H1 (cell line): ENCODE data around the gene HOXA10. TPM values are rescaled to one million over a fixed set of nuclear protein-coding genes. Genes with fewer than 3 reads are reported as not detected.

Source experiments
- CTCF ChIA-PET: fragments of 300-600 bp; sonication (Branson Sonifier 250); formaldehyde crosslinking; loops from one replicate; lab custom pipeline; 2021; ENCODE audit not compliant: partially characterized antibody; lab: Charles Lee
- POLR2A ChIA-PET: fragments of 300-600 bp; sonication (Branson Sonifier 250); formaldehyde crosslinking; loops from one replicate; lab custom pipeline; 2021; ENCODE audit warnings: inconsistent platforms; ENCODE audit not compliant: partially characterized antibody; lab: Charles Lee
- DNase-seq, 2 experiments: peaks; one replicate each; pipeline versions ENCODE4 v3.0.0 to v3.0.0-alpha.2; 2010 to 2022; ENCODE audit warnings: low spot score in 2 of 2, low read depth in 1 of 2, mixed read lengths in 1 of 2
- FAIRE-seq: peaks from 2 replicates; lab custom pipeline; 2011; peaks lifted over from hg19 to GRCh38; lab: Jason Lieb, UNC
- H2AFZ ChIP-seq: 2 replicates; pipeline ENCODE4 v1.8.1; 2012; ENCODE audit warnings: low read length, inconsistent platforms
- H2AK5ac ChIP-seq: 2 replicates; pipeline ENCODE4 v1.6.1; 2013; ENCODE audit warnings: low read depth, low read length
- H2BK120ac ChIP-seq: replicated peaks from 2 replicates; pipeline ENCODE3; 2013; ENCODE audit warnings: low read depth, low read length, inconsistent platforms
- H2BK12ac ChIP-seq: 2 replicates; pipeline ENCODE4 v1.6.1; 2013; ENCODE audit warnings: low read depth, low read length
- H2BK15ac ChIP-seq: 2 replicates; pipeline ENCODE4 v1.6.1; 2013; ENCODE audit warnings: low read length
- H2BK20ac ChIP-seq: 2 replicates; pipeline ENCODE4 v1.6.1; 2013; ENCODE audit warnings: low read length
- H2BK5ac ChIP-seq: 2 replicates; pipeline ENCODE4 v1.6.1; 2013; ENCODE audit warnings: low read depth, low read length
- H3K14ac ChIP-seq: 2 replicates; pipeline ENCODE4 v1.6.1; 2013; ENCODE audit warnings: inconsistent platforms; ENCODE audit not compliant: insufficient read length
- H3K18ac ChIP-seq: 2 replicates; pipeline ENCODE4 v1.6.1; 2013; ENCODE audit warnings: low read length; ENCODE audit errors: extremely low read depth
- H3K23ac ChIP-seq: 2 replicates; pipeline ENCODE4 v1.6.1; 2013; ENCODE audit warnings: inconsistent platforms; ENCODE audit not compliant: insufficient read length
- H3K23me2 ChIP-seq: 2 replicates; pipeline ENCODE4 v1.6.1; 2013; ENCODE audit warnings: low read depth, low read length
- H3K27ac ChIP-seq: 2 replicates; pipeline ENCODE4 v1.6.1; 2011; ENCODE audit warnings: low read depth, low read length, inconsistent platforms
- H3K27me3 ChIP-seq, 4 experiments: replicated peaks in 1 of 4; 1 replicate in 1 of 4; 2 replicates in 3 of 4; pipeline versions ENCODE4 v1.6.1 to v1.8.1; 2011 to 2013; ENCODE audit warnings: low read length in 3 of 4, mild to moderate bottlenecking in 3 of 4, inconsistent platforms in 2 of 4, mixed read lengths in 2 of 4, moderate library complexity in 1 of 4; ENCODE audit not compliant: control insufficient read depth in 3 of 4, insufficient read depth in 3 of 4; ENCODE audit errors: extremely low read depth in 1 of 4
- H3K36me3 ChIP-seq, 4 experiments: 2 replicates each; pipeline versions ENCODE4 v1.6.1 to v1.8.1; 2011 to 2013; ENCODE audit warnings: mild to moderate bottlenecking in 4 of 4, low read length in 3 of 4, moderate library complexity in 2 of 4, control low read depth in 1 of 4, inconsistent platforms in 1 of 4; ENCODE audit not compliant: insufficient read depth in 4 of 4, control insufficient read depth in 2 of 4
- H3K4ac ChIP-seq: replicated peaks from 2 replicates; pipeline ENCODE3; 2013; ENCODE audit warnings: low read length, low read depth, mixed read lengths, inconsistent platforms; ENCODE audit not compliant: insufficient read length
- H3K4me1 ChIP-seq, 4 experiments: replicated peaks in 1 of 4; 1 replicate in 1 of 4; 2 replicates in 3 of 4; pipeline versions ENCODE4 v1.6.1 to v1.8.1; 2011 to 2013; ENCODE audit warnings: low read length in 3 of 4, inconsistent platforms in 2 of 4, mixed read lengths in 1 of 4; ENCODE audit not compliant: insufficient read depth in 4 of 4, control insufficient read depth in 3 of 4
- H3K4me2 ChIP-seq, 2 experiments: 2 replicates each; pipeline versions ENCODE4 v1.6.1 to v1.8.1; 2011 to 2013; ENCODE audit warnings: low read depth in 2 of 2, low read length in 2 of 2, control low read depth in 1 of 2, inconsistent platforms in 1 of 2, mild to moderate bottlenecking in 1 of 2; ENCODE audit not compliant: insufficient read depth in 1 of 2
- H3K4me3 ChIP-seq, 4 experiments: fragments of 200-600, 300-600 bp in 1 of 4; sonication (generic), shearing (Covaris generic), sonication (Bioruptor Twin) in 1 of 4; 2 replicates each; pipeline versions ENCODE4 v1.5.1 to v1.8.1; 2011 to 2016; ENCODE audit warnings: low read length in 4 of 4, low read depth in 3 of 4, control low read depth in 2 of 4, inconsistent platforms in 2 of 4, mild to moderate bottlenecking in 2 of 4, mixed read lengths in 1 of 4, moderate library complexity in 1 of 4; ENCODE audit not compliant: insufficient read depth in 2 of 4; ENCODE audit errors: extremely low read depth in 1 of 4
- H3K56ac ChIP-seq: replicated peaks from 2 replicates; pipeline ENCODE3; 2013; ENCODE audit warnings: low read depth, mild to moderate bottlenecking, mixed read lengths, low read length, inconsistent platforms; ENCODE audit not compliant: insufficient read length
- H3K79me1 ChIP-seq: 2 replicates; pipeline ENCODE4 v1.6.1; 2013; ENCODE audit warnings: low read depth, low read length, control low read depth
- H3K79me2 ChIP-seq, 2 experiments: 2 replicates each; pipeline versions ENCODE4 v1.6.1 to v1.8.1; 2012 to 2013; ENCODE audit warnings: low read length in 2 of 2, mild to moderate bottlenecking in 2 of 2, inconsistent platforms in 1 of 2; ENCODE audit not compliant: insufficient read depth in 2 of 2, control insufficient read depth in 1 of 2
- H3K9ac ChIP-seq, 4 experiments: replicated peaks in 1 of 4; 1 replicate in 1 of 4; 2 replicates in 3 of 4; pipeline versions ENCODE4 v1.6.1 to v1.8.1; 2011 to 2013; ENCODE audit warnings: low read depth in 3 of 4, low read length in 3 of 4, control low read depth in 2 of 4, mild to moderate bottlenecking in 2 of 4, moderate library complexity in 2 of 4, inconsistent platforms in 1 of 4; ENCODE audit errors: extremely low read depth in 1 of 4
- H3K9me3 ChIP-seq, 2 experiments: 2 replicates each; pipeline versions ENCODE4 v1.6.1 to v1.8.1; 2012 to 2013; ENCODE audit warnings: mild to moderate bottlenecking in 2 of 2, moderate library complexity in 2 of 2, control low read depth in 1 of 2, inconsistent platforms in 1 of 2, low read depth in 1 of 2, low read length in 1 of 2, mixed read lengths in 1 of 2; ENCODE audit not compliant: insufficient read depth in 2 of 2
- H4K20me1 ChIP-seq, 2 experiments: replicated peaks in 1 of 2; 2 replicates each; pipeline versions ENCODE3 to v1.8.1; 2011 to 2013; ENCODE audit warnings: inconsistent platforms in 2 of 2, low read length in 2 of 2, mild to moderate bottlenecking in 1 of 2; ENCODE audit not compliant: insufficient read depth in 2 of 2, control insufficient read depth in 1 of 2
- H4K5ac ChIP-seq: 2 replicates; pipeline ENCODE4 v1.6.1; 2013; ENCODE audit warnings: low read length, low read depth, mixed read lengths, inconsistent platforms; ENCODE audit not compliant: insufficient read length
- H4K8ac ChIP-seq: 2 replicates; pipeline ENCODE4 v1.8.0; 2013; ENCODE audit warnings: mild to moderate bottlenecking, moderate library complexity, low read length, inconsistent platforms; ENCODE audit not compliant: insufficient read depth; ENCODE audit errors: extremely low read depth
- H4K91ac ChIP-seq: replicated peaks from 2 replicates; pipeline ENCODE3; 2013; ENCODE audit warnings: low read length, mixed read lengths, inconsistent platforms; ENCODE audit not compliant: insufficient read length
- ASH2L ChIP-seq: fragments of 200-600, 300-600 bp; sonication (generic); IDR thresholded peaks from one replicate; pipeline ENCODE4 v1.7.1; 2017; ENCODE audit warnings: low read length
- BCL11A ChIP-seq, 2 experiments: IDR thresholded peaks; one replicate each; pipeline ENCODE4 v1.6.1; 2011; ENCODE audit warnings: low read depth in 2 of 2, low read length in 2 of 2, mild to moderate bottlenecking in 2 of 2
- EGR1 ChIP-seq: IDR thresholded peaks from 2 replicates; pipeline ENCODE4 v1.6.1; 2011; ENCODE audit warnings: low read depth, low read length, borderline replicate concordance
- EZH2 ChIP-seq: fragments of 200-600 bp; sonication (generic); IDR thresholded peaks from 2 replicates; pipeline ENCODE4 v1.7.1; 2012; ENCODE audit warnings: low read depth, mild to moderate bottlenecking, moderate library complexity, low read length, inconsistent platforms; ENCODE audit not compliant: severe bottlenecking
- GABPA ChIP-seq: IDR thresholded peaks from 2 replicates; pipeline ENCODE4 v1.6.1; 2011; ENCODE audit warnings: mild to moderate bottlenecking, low read length, moderate library complexity, borderline replicate concordance; ENCODE audit not compliant: insufficient read depth
- POU5F1 ChIP-seq: IDR thresholded peaks from 2 replicates; pipeline ENCODE4 v1.6.1; 2011; ENCODE audit warnings: low read depth, mild to moderate bottlenecking, low read length, moderate library complexity
- RNF2 ChIP-seq: fragments of 200-900, 300-1000 bp; sonication (generic); IDR thresholded peaks from 2 replicates; pipeline ENCODE4 v1.7.1; 2016; ENCODE audit warnings: borderline replicate concordance, low read depth, mild to moderate bottlenecking, antibody characterized with exemption, low read length; ENCODE audit not compliant: poor library complexity, severe bottlenecking; ENCODE audit errors: missing control alignments
- SP1 ChIP-seq: IDR thresholded peaks from 2 replicates; pipeline ENCODE4 v1.6.1; 2011; ENCODE audit warnings: low read depth, low read length
- TBP ChIP-seq: IDR thresholded peaks from 2 replicates; pipeline ENCODE4 v1.6.1; 2011; ENCODE audit warnings: low read depth, low read length, improper control_type of control experiment
- TCF12 ChIP-seq: IDR thresholded peaks from 2 replicates; pipeline ENCODE4 v1.6.1; 2011; ENCODE audit warnings: low read depth, mild to moderate bottlenecking, low read length
- YY1 ChIP-seq: IDR thresholded peaks from 2 replicates; pipeline ENCODE4 v1.6.1; 2011; ENCODE audit warnings: low read depth, mild to moderate bottlenecking, low read length
- WGBS, 2 experiments: shearing (Covaris generic) in 1 of 2; methylation state at CpG; one replicate each; pipeline versions ENCODE4 v1.1.6 to v1.1.7; 2013 to 2015; ENCODE audit warnings: low lambda C conversion rate in 2 of 2, mixed read lengths in 2 of 2, inconsistent platforms in 1 of 2, low coverage in 1 of 2, missing lambda C conversion rate in 1 of 2; ENCODE audit not compliant: insufficient replicate concordance in 2 of 2, insufficient coverage in 1 of 2, insufficient read length in 1 of 2; ENCODE audit errors: extremely low coverage in 1 of 2, missing lambda C conversion rate in 1 of 2; 5-methylcytosine and 5-hydroxymethylcytosine counted together
- polyA plus RNA-seq, 7 experiments: library from polyadenylated mRNA; depleted of rRNA in 3 of 7; stranded (reverse) in 5 of 7; unstranded in 2 of 7; fragments of >200 nt in 5 of 7; fragments of 200-250 nt in 2 of 7; gene quantifications; 1 replicate in 5 of 7; 2 replicates in 1 of 7; 4 replicates in 1 of 7; pipeline versions ENCODE4 v1.2.1 to v1.2.3, GENCODE V29; 2011 to 2013; ENCODE audit warnings: missing spikeins in 2 of 7, mixed read lengths in 2 of 7
- total RNA-seq: library from RNA; stranded (reverse); fragmentation: NEBNext Ultra II Directional; extraction: Animal tissue kit (Norgen Biotek cat#: 25700); gene quantifications from 2 replicates; pipeline ENCODE4 v1.2.1, GENCODE V29; 2021

The HOXA10 gene
- total and polyA plus RNA-seq, 2 of the 8 experiments (the other 6 are each of a cell fraction or from before 2014, with no cell fraction given), result not detected

DNA sequence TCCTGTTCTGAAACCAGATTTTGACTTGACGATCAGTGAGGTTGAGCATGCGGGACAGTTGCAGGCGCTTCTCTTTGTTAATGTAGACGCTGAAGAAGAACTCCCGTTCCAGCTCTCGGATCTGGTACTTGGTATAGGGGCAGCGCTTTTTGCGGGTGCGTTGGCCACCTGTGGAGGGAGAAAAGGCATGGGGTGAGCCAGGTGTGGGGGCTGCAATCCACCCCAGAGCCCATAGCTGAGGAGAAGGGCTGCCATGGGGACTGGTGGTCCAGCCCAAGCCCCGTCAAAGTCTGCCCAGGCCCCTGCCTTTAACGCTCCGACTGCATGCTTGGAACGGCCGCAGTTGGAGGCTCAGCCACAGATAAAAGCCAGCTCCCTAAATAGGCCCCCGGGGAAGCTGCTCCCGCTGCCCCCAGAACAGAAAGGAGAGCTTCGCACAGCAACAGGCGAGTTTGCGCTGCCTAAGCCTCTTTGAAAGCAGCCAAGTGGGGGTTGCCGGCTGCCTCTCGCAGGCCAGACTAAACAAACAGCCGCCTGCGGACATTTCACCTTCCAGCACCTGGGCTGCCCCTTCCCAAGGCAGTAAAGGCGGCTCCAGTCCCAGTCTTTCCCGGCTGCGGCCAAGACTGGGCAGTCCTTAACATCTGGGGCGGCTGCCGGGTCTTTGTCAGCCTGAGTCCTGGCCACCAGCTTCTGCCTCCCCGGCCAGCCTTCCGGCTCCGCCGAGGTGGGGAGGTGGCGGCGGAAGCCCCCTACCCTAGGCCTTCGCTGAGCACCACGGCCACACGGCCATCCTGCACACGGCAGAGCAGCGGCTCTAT is 9.0 kb upstream of the HOXA10 start:
- no peaks in the 10 kb centered on the region for H3K79me2 ChIP-seq
- H3K23me2 ChIP-seq, result no peaks in the 10 kb centered on the region
- no peak overlapping the region for H4K5ac ChIP-seq
- H4K20me1 ChIP-seq, result peaks cover 41 to 45% of the 10 kb centered on the region in 2 experiments
- H2AFZ ChIP-seq, result no peak overlapping the region
- no peaks in the 10 kb centered on the region; a peak in 1 of 4 replicates for H3K9me3 ChIP-seq
- H3K79me1 ChIP-seq, result no peaks in the 10 kb centered on the region
- no peak overlapping the region for H3K9ac ChIP-seq
- H3K4me2 ChIP-seq, result peak overlapping the region; percentile 17 to 33; a peak in 1 of 4 replicates
- no peak overlapping the region for H3K27ac ChIP-seq
- H3K18ac ChIP-seq, result no peak overlapping the region
- H2BK120ac ChIP-seq, result no peak overlapping the region
- 9% methylated on average over 37 of the region's 39 CpGs; no CpG with 5 or more reads in 1 of the 2 experiments for WGBS, 2 experiments
- H2BK20ac ChIP-seq, result no peak overlapping the region
- no peak overlapping the region for H4K8ac ChIP-seq
- no peak overlapping the region for H3K4ac ChIP-seq
- no peak overlapping the region for H3K14ac ChIP-seq
- H3K4me1 ChIP-seq, result peaks cover 0 to 13% (median 7%) of the 10 kb centered on the region in 4 experiments; a peak in 6 of 7 replicates
- H3K23ac ChIP-seq, result no peak overlapping the region
- H2BK15ac ChIP-seq, result no peak overlapping the region
- peaks cover 97 to 100% (median 99%) of the 10 kb centered on the region in 4 experiments for H3K27me3 ChIP-seq
- DNase-seq (peak in 1 of 2 experiments; percentile 63), FAIRE-seq (no peak)
- H3K4me3 ChIP-seq, result 0 out of 8 replicates have a peak overlapping the region, but pooled peaks of 1 of the 4 experiments have one; percentile 27
- peaks cover 0 to 5% (median 0%) of the 10 kb centered on the region in 4 experiments; a peak in 1 of 8 replicates for H3K36me3 ChIP-seq
- no peak overlapping the region for H2BK12ac ChIP-seq
- no peak overlapping the region for H4K91ac ChIP-seq
- ChIA-PET CTCF (interaction anchor here (0.6 to 2.6 kb wide), 10 partner anchors 8 to 779 kb away, joined by 3 to 10 read pairs (median 3); partner anchors contain the start of genes HOXA5 and HOXA7), POLR2A (no interaction called here)
- no peak overlapping the region for H3K56ac ChIP-seq
- H2AK5ac ChIP-seq, result no peak overlapping the region
- no peak overlapping the region for H2BK5ac ChIP-seq
- peak; percentile 26; the same call in 1 of the 2 replicates for TF ChIP-seq EGR1
- TF ChIP-seq EZH2, result peak; percentile 85
- peak; percentile 71; the same call in 1 of the 2 replicates for TF ChIP-seq GABPA
- TF ChIP-seq TCF12, result peak; percentile 82
- peak; percentile 46; the same call in 1 of the 2 replicates for TF ChIP-seq SP1
- TF ChIP-seq YY1, result 0 out of 2 replicates have a peak, but pooled peaks have one; percentile 18
- TF ChIP-seq ASH2L, result peak; percentile 39
- TF ChIP-seq RNF2, result peak; percentile 71
- TF ChIP-seq TBP, result peak; percentile 90
- no peak for TF ChIP-seq POU5F1
- no peak for TF ChIP-seq BCL11A (IDR thresholded peaks at IDR 0.05; ENCODE audit: low read depth in 2 of 2, low read length in 2 of 2)
